Epithelial cell of esophagus (primary cell): Measurements from ENCODE around the gene RASSF6.
A peak's percentile ranks its signal among the peaks of the same experiment; 100 is the strongest.

ENCODE experiments used
- DNase-seq: peaks from one replicate; pipeline ENCODE4 v3.0.0; 2010; ENCODE audit warnings: low read depth
- H3K4me3 ChIP-seq: 2 replicates; pipeline ENCODE4 v1.5.1; 2011; ENCODE audit warnings: mild to moderate bottlenecking, low read length, control low read depth
- CTCF ChIP-seq: IDR thresholded peaks from 2 replicates; pipeline ENCODE4 v1.5.1; 2011; ENCODE audit warnings: low read depth, mild to moderate bottlenecking, low read length, control low read depth, inconsistent platforms; ENCODE audit not compliant: insufficient read depth; ENCODE audit errors: missing control alignments

The RASSF6 gene

GRCh38 chr4:73527196-73527595 lies 93.0 kb downstream of the RASSF6 start:
- DNase-seq: no peak
- no peak for TF ChIP-seq CTCF
- no peak overlapping the region for H3K4me3 ChIP-seq

DNA sequence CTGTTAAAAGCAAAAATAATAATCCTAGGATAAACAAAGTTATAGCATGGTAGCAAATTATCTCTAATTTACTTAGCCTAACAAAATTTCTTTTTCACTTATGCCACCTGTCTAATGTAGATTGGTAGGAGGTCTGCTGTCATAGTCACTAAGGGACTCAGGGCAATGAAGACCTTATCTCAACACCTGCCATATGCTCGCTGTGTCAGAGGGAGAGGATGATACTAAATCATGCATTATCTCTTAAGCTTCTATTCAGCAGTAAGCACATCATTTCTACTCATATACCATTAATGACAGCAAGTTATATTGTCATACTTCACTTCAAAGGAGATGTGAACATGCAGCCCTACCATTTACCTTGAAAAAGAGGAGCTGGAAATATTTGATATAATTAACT lies 94.6 kb downstream of the RASSF6 start:
- TF ChIP-seq CTCF: no peak
- no peak for DNase-seq
- no peak overlapping the region for H3K4me3 ChIP-seq

DNA sequence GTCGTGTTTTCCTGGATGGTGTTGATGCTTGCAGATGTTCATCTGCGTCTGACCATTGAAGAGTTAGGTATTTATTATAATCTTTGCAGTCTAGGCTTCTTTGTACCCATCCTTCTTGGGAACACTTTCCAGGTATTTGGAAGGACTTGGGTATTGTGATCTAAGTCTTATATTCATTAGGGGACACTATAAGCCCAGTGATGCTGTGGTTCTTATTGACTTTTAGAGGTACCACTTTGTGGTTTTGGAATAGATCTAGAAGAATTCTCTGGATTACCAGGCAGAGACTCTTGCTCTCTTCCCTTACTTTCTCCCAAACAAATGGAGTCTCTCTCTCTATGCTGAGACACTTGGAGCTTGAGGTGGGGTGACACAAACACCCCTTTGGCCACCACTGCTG lies 97.1 kb downstream of the RASSF6 start:
- TF ChIP-seq CTCF: no peak
- H3K4me3 ChIP-seq: no peak overlapping the region
- peak; percentile 7 for DNase-seq
